K562 (cell line): ENCODE measurements around the gene MEX3A. TPM values are rescaled to one million over a fixed set of nuclear protein-coding genes. Genes with fewer than 3 reads are reported as not detected.
A peak's percentile ranks its signal among the peaks of the same experiment; 100 is the strongest.

Experiments used
- CBX2 ChIP-seq: fragments of 200-600 bp; sonication (generic); IDR thresholded peaks from one replicate; pipeline ENCODE4 v1.6.1; 2012; ENCODE audit warnings: mild to moderate bottlenecking, low read length, inconsistent platforms; ENCODE audit not compliant: insufficient read depth, poor library complexity, severe bottlenecking
- DNMT1 ChIP-seq: fragments of 450-650 bp; IDR thresholded peaks from 2 replicates; pipeline ENCODE4 v1.6.1; 2016; ENCODE audit warnings: antibody characterized with exemption, mild to moderate bottlenecking
- MCM7 ChIP-seq, 2 experiments: fragments of 450-650 bp; IDR thresholded peaks; 2 replicates each; pipeline ENCODE4 v1.6.1; 2016 to 2018
- MED1 ChIP-seq: sonication (generic); formaldehyde crosslinking; IDR thresholded peaks from 2 replicates; pipeline ENCODE4 v1.8.1; 2023; ENCODE audit warnings: missing genetic modification reagents, borderline replicate concordance
- NEUROD1 ChIP-seq: fragments of 150-350 bp; IDR thresholded peaks from 2 replicates; pipeline ENCODE4 v1.6.1; 2014; ENCODE audit warnings: borderline replicate concordance, low read length, low read depth; ENCODE audit not compliant: partially characterized antibody
- RBM22 ChIP-seq: fragments of 200-400 bp; formaldehyde crosslinking; IDR thresholded peaks from 2 replicates; pipeline ENCODE4 v1.6.1; 2018; ENCODE audit warnings: low read length, low read depth; ENCODE audit not compliant: poor library complexity, severe bottlenecking
- SLC30A9 ChIP-seq: fragments of 250-450 bp; sonication (Bioruptor Pico); IDR thresholded peaks from 2 replicates; pipeline ENCODE4 v1.8.0; 2022; ENCODE audit warnings: mild to moderate bottlenecking, moderate library complexity
- SMC3 ChIP-seq: conservative IDR thresholded peaks from 2 replicates; pipeline ENCODE4 v1.6.1; 2011; ENCODE audit warnings: low read depth, low read length, improper control_type of control experiment; ENCODE audit not compliant: insufficient read depth
- SNRNP70 ChIP-seq: fragments of 200-400 bp; formaldehyde crosslinking; optimal IDR thresholded peaks from 2 replicates; pipeline ENCODE3; 2017; ENCODE audit warnings: low read depth, low read length
- XRCC4 ChIP-seq: IDR thresholded peaks from one replicate; pipeline ENCODE4 v1.6.1; 2011; ENCODE audit not compliant: insufficient read depth, insufficient read length; ENCODE audit errors: extremely low read depth
- ZNF445 ChIP-seq: fragments of 250-450 bp; sonication (Bioruptor Pico); IDR thresholded peaks from 2 replicates; pipeline ENCODE4 v1.4.0; 2020; ENCODE audit warnings: low read depth, mild to moderate bottlenecking, moderate library complexity
- ZNF778 ChIP-seq: fragments of 450-650 bp; formaldehyde crosslinking; IDR thresholded peaks from 2 replicates; pipeline ENCODE4 v1.4.0; 2020; ENCODE audit warnings: mild to moderate bottlenecking, moderate library complexity
- polyA plus RNA-seq, 8 experiments: library from polyadenylated mRNA; depleted of rRNA in 4 of 8; stranded (reverse) in 5 of 8; unstranded in 3 of 8; fragments of >200 nt; fragmentation: Nextera tagmentation in 2 of 8; fragmentation: Illumina TruSeq in 1 of 8; extraction: Ambion mirVana in 2 of 8; extraction: Trizol in 1 of 8; gene quantifications; 2 replicates each; pipeline versions ENCODE4 v1.2.1 to v1.2.3, GENCODE V29; 2011 to 2014; ENCODE audit warnings: inconsistent platforms in 1 of 8, missing spikeins in 1 of 8
- total RNA-seq, 7 experiments: library from RNA; depleted of rRNA in 6 of 7; stranded (reverse); fragments of >200 nt in 6 of 7; fragmentation: Illumina TruSeq in 2 of 7; extraction: Trizol in 2 of 7; gene quantifications; 2 replicates each; pipeline versions ENCODE4 v1.2.1 to v1.2.3, GENCODE V29; 2011 to 2021; ENCODE audit warnings: low replicate concordance in 1 of 7
- TF ChIP-seq, protein P1 (sequence below): fragments of 450-650 bp; conservative IDR thresholded peaks from 2 replicates; pipeline ENCODE4 v1.6.1; 2016; ENCODE audit warnings: missing genetic modification characterization, low read depth, mild to moderate bottlenecking, missing compliant biosample characterization, moderate library complexity
- TF ChIP-seq, protein P2 (sequence below): fragments of 150-350 bp; IDR thresholded peaks from 2 replicates; pipeline ENCODE4 v1.6.1; 2014; ENCODE audit warnings: low read depth, mild to moderate bottlenecking, low read length, borderline replicate concordance
- TF ChIP-seq, protein P3 (sequence below): fragments of 450-650 bp; IDR thresholded peaks from 2 replicates; pipeline ENCODE4 v1.6.1; 2016; ENCODE audit warnings: borderline replicate concordance
- TF ChIP-seq, protein P4 (sequence below): fragments of 250-450 bp; sonication (Bioruptor Pico); IDR thresholded peaks from 2 replicates; pipeline ENCODE4 v1.5.0; 2021; ENCODE audit warnings: mild to moderate bottlenecking, borderline replicate concordance

Gene MEX3A
- total and polyA plus RNA-seq, 9 of the 15 experiments (the other 6 are each of a cell fraction or from before 2014, with no cell fraction given) = 0.36 to 13.7 (median 5.2) TPM

DNA sequence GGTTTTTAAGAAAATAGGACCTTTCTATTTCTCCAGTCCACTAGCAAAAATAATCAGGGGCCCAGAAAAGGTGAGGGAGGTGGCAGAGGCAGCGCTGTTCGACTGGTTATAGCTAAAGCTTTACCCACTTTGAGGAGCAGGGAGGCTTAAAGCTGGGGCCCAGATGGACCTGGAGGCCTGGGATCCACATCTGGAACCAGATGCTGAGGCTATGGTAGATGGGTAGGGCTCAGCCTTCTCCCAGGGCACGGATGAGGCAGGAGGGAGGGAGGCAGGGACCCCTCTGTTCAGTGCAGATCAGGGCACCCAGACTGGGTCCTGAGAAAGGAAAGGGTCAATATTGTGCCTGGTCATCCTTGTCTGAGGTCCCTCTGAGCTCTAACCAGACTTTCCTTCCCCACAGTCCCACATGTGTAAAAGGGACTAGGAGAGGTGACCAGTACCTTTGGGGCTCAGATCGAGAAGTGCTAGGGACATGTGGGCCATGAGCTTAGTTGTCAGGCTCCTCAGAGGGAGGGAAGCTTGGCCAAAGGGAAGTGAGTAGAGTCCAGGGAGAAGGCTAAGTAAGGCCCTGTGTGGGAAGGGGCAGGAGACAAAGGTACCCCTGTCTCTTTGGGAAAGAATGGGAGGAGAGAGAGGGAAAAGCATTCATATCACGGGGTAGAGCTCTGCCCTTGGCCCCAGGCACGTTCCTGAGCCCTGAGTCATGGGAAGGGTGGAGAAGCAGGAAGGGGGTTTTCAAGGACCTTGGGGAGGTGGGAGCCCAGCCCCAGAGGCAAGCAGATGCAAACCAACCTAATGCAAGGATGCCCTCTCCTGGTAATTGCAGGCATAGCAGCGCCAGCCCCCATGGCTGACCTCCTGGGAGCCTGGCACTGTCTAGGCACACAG lies 47.7 kb upstream of the MEX3A start (continued):
- TF ChIP-seq, protein P1, sequence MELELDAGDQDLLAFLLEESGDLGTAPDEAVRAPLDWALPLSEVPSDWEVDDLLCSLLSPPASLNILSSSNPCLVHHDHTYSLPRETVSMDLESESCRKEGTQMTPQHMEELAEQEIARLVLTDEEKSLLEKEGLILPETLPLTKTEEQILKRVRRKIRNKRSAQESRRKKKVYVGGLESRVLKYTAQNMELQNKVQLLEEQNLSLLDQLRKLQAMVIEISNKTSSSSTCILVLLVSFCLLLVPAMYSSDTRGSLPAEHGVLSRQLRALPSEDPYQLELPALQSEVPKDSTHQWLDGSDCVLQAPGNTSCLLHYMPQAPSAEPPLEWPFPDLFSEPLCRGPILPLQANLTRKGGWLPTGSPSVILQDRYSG = no peak
- TF ChIP-seq XRCC4 = no peak
- no peak for TF ChIP-seq MED1
- TF ChIP-seq, protein P2, sequence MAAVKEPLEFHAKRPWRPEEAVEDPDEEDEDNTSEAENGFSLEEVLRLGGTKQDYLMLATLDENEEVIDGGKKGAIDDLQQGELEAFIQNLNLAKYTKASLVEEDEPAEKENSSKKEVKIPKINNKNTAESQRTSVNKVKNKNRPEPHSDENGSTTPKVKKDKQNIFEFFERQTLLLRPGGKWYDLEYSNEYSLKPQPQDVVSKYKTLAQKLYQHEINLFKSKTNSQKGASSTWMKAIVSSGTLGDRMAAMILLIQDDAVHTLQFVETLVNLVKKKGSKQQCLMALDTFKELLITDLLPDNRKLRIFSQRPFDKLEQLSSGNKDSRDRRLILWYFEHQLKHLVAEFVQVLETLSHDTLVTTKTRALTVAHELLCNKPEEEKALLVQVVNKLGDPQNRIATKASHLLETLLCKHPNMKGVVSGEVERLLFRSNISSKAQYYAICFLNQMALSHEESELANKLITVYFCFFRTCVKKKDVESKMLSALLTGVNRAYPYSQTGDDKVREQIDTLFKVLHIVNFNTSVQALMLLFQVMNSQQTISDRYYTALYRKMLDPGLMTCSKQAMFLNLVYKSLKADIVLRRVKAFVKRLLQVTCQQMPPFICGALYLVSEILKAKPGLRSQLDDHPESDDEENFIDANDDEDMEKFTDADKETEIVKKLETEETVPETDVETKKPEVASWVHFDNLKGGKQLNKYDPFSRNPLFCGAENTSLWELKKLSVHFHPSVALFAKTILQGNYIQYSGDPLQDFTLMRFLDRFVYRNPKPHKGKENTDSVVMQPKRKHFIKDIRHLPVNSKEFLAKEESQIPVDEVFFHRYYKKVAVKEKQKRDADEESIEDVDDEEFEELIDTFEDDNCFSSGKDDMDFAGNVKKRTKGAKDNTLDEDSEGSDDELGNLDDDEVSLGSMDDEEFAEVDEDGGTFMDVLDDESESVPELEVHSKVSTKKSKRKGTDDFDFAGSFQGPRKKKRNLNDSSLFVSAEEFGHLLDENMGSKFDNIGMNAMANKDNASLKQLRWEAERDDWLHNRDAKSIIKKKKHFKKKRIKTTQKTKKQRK = no peak
- TF ChIP-seq, protein P3, sequence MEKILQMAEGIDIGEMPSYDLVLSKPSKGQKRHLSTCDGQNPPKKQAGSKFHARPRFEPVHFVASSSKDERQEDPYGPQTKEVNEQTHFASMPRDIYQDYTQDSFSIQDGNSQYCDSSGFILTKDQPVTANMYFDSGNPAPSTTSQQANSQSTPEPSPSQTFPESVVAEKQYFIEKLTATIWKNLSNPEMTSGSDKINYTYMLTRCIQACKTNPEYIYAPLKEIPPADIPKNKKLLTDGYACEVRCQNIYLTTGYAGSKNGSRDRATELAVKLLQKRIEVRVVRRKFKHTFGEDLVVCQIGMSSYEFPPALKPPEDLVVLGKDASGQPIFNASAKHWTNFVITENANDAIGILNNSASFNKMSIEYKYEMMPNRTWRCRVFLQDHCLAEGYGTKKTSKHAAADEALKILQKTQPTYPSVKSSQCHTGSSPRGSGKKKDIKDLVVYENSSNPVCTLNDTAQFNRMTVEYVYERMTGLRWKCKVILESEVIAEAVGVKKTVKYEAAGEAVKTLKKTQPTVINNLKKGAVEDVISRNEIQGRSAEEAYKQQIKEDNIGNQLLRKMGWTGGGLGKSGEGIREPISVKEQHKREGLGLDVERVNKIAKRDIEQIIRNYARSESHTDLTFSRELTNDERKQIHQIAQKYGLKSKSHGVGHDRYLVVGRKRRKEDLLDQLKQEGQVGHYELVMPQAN = no peak
- TF ChIP-seq ZNF778 (CRISPR knock-in tag) = no peak
- no peak for TF ChIP-seq SLC30A9 (CRISPR knock-in tag)
- no peak for TF ChIP-seq CBX2
- TF ChIP-seq, protein P4, sequence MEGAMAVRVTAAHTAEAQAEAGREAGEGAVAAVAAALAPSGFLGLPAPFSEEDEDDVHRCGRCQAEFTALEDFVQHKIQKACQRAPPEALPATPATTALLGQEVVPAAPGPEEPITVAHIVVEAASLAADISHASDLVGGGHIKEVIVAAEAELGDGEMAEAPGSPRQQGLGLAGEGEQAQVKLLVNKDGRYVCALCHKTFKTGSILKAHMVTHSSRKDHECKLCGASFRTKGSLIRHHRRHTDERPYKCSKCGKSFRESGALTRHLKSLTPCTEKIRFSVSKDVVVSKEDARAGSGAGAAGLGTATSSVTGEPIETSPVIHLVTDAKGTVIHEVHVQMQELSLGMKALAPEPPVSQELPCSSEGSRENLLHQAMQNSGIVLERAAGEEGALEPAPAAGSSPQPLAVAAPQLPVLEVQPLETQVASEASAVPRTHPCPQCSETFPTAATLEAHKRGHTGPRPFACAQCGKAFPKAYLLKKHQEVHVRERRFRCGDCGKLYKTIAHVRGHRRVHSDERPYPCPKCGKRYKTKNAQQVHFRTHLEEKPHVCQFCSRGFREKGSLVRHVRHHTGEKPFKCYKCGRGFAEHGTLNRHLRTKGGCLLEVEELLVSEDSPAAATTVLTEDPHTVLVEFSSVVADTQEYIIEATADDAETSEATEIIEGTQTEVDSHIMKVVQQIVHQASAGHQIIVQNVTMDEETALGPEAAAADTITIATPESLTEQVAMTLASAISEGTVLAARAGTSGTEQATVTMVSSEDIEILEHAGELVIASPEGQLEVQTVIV = no peak
- no peak for TF ChIP-seq NEUROD1
- no peak for TF ChIP-seq MCM7 (IDR thresholded peaks at IDR 0.05)
- no peak for TF ChIP-seq ZNF445 (CRISPR knock-in tag)
- peak; percentile 99 for TF ChIP-seq SMC3
- TF ChIP-seq SNRNP70 = no peak
- no peak for TF ChIP-seq RBM22
- TF ChIP-seq DNMT1 = no peak
